ENCODE results near the gene ELAVL1.

DNA sequence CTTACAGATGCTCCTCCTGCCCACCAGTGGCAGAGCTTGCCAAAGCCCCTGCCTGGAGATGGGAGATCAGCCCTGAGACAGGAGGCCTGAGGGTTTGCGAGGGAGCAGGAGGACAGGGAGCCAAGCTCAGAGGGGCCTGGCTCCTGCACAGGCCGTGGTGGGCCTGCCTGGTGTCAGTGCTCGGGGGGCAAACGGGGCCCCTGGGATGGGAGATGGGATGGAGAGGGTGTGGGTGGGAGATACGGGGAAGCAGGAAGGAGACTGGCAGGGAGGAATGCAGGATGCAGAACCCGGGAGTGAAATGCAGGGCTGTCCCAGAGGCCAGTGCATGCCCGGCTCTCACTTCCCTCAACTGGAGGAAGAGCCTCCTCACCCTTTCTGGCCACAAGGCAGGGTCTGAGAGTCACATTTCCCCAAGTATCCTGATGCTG is 19.9 kb downstream of the ELAVL1 start:
- TF ChIP-seq, protein P1, sequence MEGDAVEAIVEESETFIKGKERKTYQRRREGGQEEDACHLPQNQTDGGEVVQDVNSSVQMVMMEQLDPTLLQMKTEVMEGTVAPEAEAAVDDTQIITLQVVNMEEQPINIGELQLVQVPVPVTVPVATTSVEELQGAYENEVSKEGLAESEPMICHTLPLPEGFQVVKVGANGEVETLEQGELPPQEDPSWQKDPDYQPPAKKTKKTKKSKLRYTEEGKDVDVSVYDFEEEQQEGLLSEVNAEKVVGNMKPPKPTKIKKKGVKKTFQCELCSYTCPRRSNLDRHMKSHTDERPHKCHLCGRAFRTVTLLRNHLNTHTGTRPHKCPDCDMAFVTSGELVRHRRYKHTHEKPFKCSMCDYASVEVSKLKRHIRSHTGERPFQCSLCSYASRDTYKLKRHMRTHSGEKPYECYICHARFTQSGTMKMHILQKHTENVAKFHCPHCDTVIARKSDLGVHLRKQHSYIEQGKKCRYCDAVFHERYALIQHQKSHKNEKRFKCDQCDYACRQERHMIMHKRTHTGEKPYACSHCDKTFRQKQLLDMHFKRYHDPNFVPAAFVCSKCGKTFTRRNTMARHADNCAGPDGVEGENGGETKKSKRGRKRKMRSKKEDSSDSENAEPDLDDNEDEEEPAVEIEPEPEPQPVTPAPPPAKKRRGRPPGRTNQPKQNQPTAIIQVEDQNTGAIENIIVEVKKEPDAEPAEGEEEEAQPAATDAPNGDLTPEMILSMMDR (IDR thresholded peaks at IDR 0.05) = no peak
- no peak for TF ChIP-seq POLR2A (IDR thresholded peaks at IDR 0.05)
